Caki2 (cell line): Measurements from ENCODE around the gene PROK2. TPM values are rescaled to one million over a fixed set of nuclear protein-coding genes. Genes with fewer than 3 reads are reported as not detected.

Experiments
- DNase-seq: peaks from one replicate; pipeline ENCODE4 v3.0.0-alpha.2; 2015; ENCODE audit warnings: low read depth
- in situ Hi-C: cut with HindIII; loops from 2 replicates; pipeline ENCODE4 v1.10.0; 2016; ENCODE audit warnings: low sequenced_read_pairs, low pct_unique_long_range_greater_than_20kb, mixed read lengths
- total RNA-seq: library from RNA; depleted of rRNA; stranded (reverse); fragments of >200 nt; shearing (Covaris generic); gene quantifications from 2 replicates; pipeline ENCODE4 v1.2.3, GENCODE V29; 2014; ENCODE audit warnings: low replicate concordance; rRNA removed

PROK2 gene, protein sequence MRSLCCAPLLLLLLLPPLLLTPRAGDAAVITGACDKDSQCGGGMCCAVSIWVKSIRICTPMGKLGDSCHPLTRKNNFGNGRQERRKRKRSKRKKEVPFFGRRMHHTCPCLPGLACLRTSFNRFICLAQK
- total RNA-seq, result not detected in 2 replicates

DNA sequence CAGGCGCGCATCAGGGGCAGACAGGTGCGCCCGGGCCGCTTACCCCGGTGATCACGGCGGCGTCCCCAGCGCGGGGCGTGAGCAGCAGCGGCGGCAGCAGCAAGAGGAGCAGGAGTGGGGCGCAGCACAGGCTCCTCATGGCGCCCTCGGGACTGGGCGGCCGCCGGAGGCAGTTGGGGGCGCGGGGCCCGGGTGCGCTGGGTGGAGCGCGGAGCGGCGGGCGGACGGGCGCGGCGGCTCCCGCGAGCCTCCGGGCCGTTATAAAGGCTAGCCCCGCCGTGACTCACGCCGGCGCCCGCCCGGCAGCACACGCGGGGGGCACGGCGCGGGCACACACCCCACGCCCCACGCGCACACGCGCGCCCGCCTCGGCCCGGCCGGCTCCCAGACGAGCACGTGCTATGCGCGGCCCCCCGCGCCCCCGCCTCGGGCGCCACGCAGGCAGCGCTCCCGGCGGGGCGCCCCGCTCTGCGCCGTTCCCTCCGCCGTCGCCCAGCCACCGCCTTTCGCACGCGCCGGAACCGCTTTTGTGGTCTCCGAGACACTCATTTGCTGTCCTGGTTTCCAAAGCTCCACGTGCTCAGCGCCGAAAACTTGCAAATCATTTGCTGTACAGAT is at the start of gene PROK2:
TSS of gene PROK2 (minus strand) at position 235 of the 618 bp plus-strand sequence. CDS start at position 139, 96 bp downstream.
- in situ Hi-C loops, result no loop called here
- DNase-seq, result no peak

DNA sequence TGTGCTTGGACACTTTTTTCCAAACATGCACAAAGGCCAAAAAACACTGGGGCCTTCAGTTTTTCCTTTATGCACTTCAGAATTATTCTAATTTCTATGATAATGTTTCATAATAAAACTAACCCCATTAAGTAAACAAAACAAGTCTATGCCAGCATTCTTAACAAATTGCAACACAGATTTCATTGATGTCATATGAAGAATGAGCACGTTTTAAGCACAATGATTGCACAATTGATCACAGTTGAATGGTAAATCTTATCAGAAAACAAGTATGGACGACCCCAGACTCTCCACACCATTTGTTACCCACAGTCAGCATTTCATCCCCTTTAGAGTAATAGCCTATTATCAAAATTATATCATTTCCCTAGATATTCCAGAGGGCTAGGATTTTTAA is 46.7 kb upstream of the PROK2 start:
- no peak for DNase-seq
- in situ Hi-C loops, result no loop called here

DNA sequence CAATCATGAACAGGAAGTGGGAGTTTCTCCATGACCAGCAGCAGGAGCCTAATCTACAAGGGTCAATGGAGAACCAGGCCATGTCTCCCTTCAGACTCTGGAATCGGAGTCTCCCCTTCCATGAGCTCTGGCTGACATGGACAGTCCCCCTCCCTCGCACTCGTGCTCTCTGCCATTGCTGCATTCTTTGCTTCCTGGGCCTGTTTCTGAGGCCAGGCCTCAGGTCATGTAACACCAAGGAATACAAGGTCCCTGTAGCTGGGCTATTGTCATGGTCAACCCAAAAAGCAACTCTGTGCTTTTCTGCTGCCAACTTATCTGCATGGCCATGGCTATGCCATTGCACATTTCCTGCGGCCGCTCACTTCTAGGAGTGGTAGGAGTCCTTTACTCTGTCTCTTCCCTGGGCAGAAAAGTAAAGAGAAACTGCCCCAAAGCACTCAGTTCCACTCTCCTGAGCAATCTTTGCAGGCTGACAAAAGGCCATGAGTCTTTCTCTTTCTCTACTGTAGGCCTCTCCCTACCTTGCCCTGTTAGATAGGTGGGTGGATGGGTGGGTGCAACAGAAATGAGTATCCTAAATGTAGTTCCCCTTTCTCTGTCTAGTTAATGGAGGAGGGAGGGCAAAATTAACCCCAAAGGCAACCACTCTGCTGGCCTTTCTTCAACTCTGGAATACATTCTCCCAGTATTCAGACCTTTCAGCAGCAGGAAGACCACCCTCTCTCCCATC is 40.8 kb upstream of the PROK2 start:
- no peak for DNase-seq
- in situ Hi-C loops, result no loop called here

DNA sequence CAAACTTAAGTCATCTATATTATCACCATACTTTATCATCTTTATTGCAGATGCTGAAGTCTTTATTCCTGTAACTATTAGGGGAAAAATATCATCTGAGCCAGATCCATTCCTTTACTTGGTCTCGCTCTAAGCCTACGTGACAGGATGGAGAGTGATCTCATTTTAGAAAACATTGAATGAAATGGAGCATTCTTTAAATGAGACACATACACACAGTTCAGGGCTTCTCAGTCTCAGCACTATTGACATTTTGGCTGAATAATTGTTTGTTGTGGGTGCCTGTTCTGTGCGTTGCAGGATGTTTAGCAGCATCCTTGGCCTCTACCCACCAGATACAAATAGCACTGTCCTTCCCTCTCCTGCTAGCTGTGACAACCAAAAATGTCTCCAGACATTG is 36.2 kb upstream of the PROK2 start:
- in situ Hi-C loops, result no loop called here
- DNase-seq, result no peak

DNA sequence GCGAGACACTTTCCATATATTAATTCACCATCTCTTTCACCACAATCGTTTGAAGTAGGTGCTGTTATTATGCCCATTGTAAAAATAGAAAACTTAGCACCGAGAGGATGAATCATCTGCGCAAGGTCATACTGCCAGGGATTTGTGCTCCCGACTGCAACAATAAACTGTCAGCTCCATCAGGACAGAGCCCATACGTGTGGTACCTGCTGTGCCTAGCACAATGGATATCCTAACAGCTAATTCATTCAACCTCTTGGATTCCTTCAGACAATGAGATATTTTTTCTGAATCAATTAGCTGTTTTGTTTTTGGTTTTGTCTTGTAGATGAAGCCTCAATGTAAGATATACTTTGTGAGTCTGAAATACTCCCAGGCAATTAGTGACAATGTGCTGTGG is 32.3 kb upstream of the PROK2 start:
- DNase-seq, result no peak
- in situ Hi-C loops, result no loop called here

DNA sequence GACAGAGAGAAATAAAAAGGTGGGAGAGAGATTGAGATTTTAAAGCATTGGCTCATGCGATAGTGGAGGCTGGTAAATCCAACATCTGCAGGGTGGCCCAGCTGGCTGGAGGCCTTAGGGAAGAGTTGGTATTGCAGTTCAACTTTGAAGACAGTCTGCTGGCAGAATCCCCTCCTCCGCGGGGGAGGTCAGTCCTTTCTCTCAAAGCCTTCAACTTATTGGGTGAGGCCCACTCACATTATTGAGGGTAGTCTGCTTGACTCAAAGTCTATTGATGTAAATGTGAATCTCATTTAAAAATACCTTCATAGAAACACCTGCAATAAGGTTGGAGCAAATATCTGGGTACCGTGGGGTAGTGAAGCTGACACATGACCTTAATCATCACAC is 31.8 kb upstream of the PROK2 start:
- in situ Hi-C loops, result no loop called here
- DNase-seq, result no peak

DNA sequence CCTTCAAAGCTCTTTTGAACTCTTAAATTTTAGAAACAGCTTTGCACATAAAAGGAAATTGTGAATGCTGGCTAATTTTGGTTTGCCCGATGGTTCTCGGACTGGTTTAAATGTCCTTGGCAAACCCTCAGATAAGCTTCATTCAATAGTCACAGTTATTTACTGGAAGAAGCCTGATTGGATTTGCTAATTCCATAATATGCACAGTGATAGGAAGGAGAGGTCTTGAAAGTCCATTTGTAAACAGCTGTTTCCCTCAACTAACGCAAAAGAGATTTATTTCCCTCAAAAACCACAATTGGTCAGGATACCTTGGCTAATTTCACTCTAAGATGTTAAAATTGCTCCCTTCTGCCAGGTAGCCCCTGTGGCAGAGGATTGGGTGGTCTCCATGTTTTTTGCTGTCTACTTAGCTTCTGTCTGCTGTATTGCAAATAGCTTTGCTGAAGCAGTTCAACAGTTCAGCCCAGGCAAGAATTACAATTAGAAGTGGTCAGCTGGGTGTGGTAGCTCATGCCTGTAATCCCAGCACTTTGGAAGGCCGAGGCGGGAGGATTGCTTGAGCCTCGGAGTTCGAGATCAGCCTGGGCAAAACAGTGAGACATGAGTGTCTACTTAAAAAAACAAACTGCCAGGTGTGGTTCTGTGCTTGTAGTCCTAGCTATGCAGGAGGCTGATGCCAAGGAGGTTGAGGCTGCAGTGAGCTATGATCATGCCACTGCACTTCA is 30.6 kb upstream of the PROK2 start:
- in situ Hi-C loops, result no loop called here
- no peak for DNase-seq

DNA sequence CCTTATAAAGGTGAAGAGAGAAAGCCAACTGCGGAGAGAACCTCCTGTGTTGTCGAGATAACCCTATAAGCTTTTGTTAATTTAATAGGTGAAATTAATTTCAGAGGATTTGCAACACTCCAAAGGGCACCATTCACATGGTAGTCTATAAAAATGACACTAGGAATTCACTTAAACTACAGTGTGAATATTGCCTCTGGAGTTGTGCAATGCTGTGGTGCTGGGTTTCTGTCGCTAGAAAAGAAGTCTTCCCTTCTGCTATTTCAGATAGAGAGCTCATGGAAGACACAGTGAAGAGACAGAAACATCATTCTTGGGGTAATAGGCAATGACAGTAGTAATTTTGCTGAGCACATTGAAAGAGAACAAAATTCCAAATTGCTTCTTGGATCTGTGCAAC is 28.8 kb upstream of the PROK2 start:
- DNase-seq, result no peak
- in situ Hi-C loops, result no loop called here

DNA sequence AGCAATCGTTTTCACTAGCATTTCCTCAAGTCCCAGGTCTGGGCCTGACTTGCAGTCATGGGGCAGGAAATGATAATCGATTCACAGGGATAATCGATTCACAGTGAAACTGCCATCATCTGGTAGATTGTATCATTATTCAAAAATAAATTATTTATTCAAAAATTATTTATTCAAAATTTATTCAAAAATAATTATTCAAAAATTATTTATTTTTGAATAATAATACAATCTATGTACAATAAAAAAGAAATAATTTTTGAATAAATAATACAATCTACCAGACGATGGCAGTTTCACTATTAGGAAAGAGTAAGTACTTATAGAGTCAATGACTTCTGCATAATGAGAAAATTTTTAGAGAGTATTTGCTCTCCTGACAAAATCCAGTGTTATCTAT is 28.1 kb upstream of the PROK2 start:
- in situ Hi-C loops, result no loop called here
- no peak for DNase-seq

DNA sequence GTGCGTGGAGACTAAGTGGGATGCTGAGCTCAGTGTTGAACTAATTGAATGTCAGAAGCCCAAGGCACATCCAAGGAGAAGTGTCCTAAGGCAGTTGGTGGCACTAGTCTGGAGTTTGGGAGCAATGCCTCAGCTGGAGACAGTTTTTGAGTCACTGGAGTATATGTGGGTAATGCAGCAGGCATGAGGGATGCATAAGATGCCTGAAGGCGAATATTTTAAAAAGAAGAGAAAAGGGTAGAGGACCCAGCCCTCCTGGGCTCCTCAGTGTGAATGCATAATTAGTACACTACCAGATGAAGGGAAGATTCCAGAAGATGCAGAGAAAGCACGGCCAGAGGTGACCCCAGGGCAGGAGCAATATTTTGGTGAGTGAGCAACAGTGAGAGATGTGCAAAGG is 25.1 kb upstream of the PROK2 start:
- no peak for DNase-seq
- in situ Hi-C loops, result no loop called here

DNA sequence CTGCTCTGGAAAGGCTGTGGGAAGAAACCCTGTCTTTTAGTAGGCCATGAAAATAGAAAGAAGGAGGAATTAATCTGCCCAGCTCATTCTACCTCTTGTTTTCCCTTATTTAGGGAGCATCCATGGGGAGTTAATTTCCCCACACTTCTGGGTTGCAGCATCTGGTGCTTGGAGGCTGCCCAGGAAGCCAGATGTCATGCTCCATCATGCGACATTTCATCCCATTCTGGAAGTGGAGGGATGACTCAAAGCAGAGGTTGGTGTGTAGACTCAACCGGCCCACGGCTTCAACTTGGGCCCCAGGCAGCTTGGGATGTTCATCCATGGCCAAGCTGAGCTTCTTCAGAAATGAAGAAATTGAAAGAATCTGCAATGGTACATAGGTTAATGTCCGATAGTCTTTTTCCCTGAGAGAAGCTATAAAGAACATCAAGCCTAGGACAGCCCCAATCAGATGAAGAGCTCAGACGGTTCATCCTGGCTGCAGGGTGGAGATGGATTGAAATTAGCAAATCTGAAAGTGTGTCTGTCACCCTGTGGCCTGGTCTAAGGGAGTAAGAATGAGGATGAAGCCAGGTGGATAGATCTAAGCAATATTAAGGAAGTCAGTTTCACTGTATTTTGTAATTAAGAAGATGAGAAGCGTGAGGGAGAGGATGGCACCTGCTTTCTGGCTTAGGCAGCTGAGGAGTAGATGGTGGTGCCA is 24.5 kb upstream of the PROK2 start:
- no peak for DNase-seq

DNA sequence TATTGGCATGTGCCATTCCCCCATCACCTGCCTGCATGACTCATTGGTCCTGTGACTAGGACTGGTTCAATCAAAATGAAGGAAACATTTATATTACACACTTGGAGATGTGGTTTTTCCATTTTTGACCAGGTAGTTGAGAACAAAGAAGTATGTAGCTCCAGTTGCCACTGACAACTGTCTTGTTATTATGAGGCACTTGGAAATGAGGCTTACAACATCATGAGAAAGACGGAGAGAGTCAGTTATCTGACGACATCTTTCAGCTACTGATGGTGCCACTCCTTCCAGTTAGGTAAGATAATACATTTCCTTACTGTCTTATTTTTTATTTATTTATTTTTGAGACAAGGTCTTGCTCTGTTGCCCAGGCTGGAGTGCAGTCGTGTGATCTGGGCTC is 21.8 kb upstream of the PROK2 start:
- DNase-seq, result no peak

More for the DNA sequence above, 24.5 kb upstream of the PROK2 start:
- in situ Hi-C loops, result no loop called here

DNA sequence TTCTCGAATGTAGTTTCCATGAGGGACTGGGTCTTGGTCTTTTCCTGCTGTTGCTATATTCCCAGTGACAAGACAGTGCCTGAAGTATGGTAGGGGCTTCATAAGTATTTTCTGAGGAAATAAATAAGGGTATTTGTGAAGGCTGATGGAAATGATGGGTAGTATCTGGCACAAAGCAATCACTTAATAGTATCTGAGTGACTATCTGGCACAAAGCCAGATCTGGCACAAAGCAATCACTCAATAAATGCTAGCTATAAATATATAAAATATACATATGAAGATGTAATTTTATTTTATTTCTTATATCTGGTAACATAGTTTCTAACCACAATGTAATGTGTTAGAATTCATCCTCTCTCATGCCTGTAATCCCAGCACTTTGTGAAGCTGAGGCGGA is 20.7 kb upstream of the PROK2 start:
- DNase-seq, result no peak
- in situ Hi-C loops, result no loop called here

More for the DNA sequence above, 21.8 kb upstream of the PROK2 start:
- in situ Hi-C loops, result no loop called here

DNA sequence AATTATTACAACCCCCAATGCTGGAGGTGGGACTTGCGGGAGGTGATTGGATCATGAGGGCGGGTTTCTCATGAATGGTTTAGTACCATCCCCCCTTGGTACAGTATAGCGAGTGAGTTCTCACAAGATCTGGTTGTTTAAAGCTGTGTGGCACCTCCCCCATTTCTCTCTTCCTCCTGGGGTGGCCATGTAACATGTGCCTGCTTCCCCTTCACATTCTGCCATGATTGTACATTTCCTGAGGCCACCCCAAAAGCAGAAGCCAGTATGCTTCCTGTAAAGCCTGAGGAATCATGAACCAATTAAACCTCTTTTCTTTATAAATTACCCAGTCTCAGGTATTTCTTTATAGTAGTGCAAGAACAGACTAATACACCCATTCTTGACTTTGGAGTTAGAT is 20.3 kb upstream of the PROK2 start:
- in situ Hi-C loops, result no loop called here
- DNase-seq, result no peak

DNA sequence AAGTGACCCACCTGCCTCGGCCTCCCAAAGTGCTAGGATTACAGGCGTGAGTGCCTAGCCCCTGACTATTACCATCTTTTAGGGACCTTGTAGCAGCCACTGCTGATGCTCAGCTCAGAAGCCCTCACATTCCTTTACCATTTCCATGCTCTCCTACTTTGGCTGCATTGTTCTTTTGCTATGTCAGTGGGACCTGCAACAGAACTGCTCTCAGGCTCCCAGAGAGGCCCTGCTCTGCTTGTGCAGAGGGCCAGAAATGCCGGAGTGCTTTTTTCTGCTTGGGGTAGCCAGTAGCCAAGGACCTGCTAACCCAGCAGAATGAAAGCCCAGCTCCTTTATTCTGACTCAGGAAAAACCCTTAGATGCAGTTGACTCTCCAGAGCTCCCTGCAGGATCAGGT is 18.3 kb upstream of the PROK2 start:
- in situ Hi-C loops, result no loop called here
- no peak for DNase-seq

DNA sequence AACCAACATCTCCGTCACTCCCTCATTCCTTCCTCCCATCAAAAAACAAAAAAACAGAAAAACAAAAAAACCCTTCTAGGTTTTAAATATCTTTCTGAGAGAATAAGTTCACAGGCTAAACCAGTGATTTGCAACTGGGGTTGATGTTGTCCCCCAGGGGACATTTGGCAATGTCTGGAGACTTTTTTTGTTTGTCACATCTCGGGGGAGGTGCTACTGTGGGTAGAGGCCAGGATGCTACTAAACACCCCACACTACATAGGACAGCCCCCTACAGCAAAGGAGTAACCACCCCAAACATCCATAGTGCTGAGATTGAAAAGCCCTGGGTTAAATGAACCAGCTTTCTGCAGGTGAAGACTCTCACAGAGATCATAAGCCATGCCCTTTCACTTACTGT is 17.0 kb upstream of the PROK2 start:
- no peak for DNase-seq
- in situ Hi-C loops, result no loop called here

DNA sequence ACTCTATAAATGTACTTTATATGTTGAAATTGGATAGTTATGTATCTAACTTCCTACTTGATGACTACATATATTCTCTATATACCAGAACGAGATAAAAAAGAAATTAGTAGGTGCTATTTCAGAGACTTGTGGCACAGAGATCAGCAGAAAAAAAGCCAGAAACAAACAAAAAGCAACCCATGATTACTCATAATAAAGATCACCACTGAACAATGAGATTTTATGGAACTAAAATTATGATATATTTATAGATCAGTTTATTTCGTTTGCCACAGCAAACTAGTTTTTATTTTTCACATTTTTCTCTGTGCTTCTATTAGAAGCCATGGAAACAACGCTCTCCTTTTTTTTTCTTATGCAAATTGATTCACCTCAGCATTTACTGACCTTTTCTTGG is 15.1 kb upstream of the PROK2 start:
- in situ Hi-C loops, result no loop called here
- DNase-seq, result no peak

DNA sequence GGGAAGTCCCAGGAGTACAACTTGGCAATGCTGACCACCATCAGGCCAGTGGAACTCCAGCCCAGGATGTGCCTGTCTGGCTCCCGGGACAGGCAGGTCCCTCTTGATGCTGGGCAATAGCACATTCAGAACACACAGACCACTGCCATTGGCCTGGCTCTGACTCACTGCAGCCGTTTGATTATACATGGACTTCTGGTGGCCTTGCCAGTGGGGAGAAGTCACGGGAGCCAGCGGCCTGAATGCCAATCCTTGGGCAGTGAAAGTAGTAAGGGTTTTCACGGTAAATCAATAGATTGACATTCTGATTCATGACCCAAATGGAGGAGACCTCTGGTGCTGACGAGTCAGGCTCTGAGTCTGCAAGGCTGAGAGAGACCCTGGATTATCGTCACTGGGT is 12.5 kb upstream of the PROK2 start:
- in situ Hi-C loops, result no loop called here
- no peak for DNase-seq

DNA sequence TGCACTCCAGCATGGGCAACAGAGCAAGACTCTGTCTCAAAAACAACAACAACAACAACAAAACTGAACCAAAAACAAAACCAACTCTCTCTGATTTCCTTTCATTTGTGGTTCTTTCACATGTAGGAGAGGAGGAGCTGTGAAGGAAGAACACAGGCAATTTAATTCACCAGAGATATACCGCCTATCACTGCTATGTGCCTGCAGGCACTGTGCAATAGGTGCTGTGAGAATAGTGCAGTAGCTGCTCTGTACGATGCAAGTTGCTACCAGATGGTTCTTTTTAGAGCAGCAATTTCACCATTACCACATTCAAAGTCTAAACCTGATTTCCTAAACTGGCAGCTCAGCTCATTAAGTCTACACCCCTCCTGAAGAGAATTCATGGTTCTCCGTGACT is 11.3 kb upstream of the PROK2 start:
- in situ Hi-C loops, result no loop called here

More for the DNA sequence above, 11.3 kb upstream of the PROK2 start:
- DNase-seq, result no peak
